Measurements from ENCODE around the gene SSBP4.

- TF ChIP-seq CTCF (IDR thresholded peaks at IDR 0.05) (no peak), POLR2A (IDR thresholded peaks at IDR 0.05) (no peak)
These were observed 20.1 kb downstream of the SSBP4 start for GRCh38 chr19:18439025-18439909.
